Measurements from ENCODE around the gene P2RY11.

The P2RY11 gene

DNA sequence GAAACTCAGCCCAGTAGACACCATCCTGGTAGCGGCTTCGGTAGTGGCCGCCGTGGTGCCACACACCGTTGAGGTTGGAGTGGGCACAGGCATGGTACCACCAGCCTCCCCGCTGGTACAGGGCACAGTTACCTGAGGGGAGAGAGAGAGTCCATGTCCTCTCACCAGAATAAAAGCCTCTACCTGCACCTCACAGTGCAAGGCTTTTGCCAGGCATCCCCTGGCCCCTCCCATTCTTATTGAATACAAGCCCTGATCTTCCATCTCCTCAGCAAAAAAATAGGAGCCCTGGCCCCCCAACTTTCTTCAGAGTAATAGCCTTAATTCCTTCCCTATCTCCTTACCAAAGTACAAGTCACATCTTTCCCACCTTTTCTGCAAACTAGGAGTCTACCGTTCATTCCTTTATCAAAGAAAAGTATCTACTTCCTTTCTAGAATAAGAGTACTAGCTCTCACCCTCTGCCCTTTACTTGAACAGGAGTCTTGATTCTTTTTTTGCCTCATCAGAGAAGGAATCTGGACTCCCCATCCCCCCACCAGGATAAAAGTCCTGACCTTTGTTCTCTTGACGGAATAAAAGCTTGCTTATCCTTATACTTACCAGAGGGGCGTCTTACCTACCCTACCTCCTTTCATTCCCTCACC lies 18.7 kb upstream of the P2RY11 start:
- in situ Hi-C loops (cut with MboI; ENCODE audit: low sequenced_read_pairs) = no loop called here

DNA sequence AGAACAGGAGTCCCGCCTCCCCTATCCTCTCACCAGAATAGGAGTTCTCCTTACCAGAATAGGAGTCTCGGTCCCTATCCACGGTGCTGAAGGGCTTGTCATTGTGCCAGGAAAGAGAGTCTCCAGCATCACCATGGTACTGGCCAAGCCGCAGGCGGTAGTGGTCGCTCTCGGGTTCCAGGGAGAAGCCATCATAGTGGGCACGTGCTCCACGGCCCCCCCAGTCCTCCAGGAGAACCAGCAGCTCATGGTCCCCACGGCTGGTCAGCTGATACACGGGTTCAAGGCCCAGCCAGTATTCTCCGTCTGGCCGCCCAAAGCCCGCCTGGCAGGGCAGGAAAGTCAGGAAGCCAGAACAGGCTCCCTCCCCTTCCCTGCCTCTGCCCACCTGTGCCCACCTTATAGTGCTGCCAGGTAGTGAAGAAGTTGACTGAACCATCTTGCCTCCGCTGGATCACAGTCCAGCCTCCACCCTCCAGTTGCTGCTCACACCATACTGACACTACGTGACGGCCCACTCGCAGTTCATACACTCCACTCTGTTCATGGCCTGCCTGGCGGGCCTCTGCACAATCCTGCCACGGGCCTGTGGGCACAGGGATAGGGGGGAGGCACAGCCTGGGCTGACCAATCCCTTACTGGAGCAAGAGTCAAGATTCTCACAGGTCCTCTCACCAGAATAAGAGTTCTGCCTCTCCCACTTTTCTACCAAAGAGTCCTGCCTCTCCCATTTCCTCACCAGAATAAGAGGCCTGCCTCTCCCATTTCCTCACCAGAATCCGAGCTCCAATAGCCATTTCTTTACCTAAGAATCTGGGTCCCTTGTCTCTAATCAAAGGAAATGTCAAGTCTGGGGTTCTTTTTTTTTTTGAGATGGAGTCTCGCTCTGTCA lies 18.0 kb upstream of the P2RY11 start:
- in situ Hi-C loops (cut with MboI; ENCODE audit: low sequenced_read_pairs) = no loop called here

DNA sequence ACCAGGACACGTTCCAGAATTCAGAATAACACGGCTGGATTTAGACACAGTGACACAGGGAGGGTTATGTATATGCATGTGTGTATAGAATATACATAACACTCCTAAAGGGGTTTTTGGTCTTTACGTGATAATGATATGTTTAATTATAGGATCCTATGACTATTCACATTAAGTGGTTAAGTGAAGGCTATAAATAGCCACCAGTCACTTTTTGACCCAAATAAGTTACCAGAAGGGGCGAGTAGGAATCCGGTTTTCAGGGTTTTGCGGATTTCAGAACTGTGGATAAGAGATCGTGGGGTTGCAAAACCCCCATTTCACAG lies 15.9 kb upstream of the P2RY11 start:
- in situ Hi-C loops (cut with MboI; ENCODE audit: low sequenced_read_pairs) = no loop called here

DNA sequence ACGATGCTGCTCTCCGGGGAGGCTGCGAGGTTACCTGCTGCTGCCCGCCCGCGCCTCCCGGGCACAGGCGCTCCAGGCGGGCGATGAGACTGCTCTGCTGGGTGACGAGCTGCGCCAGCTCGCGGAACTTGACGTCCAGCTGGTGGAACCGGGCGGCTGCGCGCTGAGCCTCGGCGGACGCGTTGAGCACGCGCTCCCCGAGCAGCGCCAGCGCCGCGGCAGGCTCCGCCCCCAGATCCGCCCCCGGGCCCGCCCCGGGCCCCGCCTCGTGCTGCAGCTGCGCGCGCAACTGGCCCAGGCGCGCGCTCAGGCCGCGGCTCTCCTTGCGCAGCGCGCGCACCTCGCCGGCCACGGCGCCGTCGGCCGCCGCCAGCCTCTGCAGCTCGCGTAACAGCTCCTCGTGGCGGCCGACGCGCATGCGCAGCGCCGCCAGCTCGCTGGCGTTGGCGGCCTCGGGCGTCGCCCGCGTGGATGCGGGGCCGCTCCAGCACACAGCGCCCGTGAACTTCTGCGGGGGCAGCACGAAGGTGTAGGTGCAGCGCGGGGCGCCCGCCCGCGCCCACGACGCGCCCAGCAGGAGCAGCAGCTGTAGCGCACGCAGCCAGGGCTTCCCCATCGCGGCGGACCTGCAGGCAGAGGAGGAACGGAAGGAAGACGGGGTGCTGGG lies 15.4 kb upstream of the P2RY11 start:
- in situ Hi-C loops (cut with MboI; ENCODE audit: low sequenced_read_pairs) = no loop called here

DNA sequence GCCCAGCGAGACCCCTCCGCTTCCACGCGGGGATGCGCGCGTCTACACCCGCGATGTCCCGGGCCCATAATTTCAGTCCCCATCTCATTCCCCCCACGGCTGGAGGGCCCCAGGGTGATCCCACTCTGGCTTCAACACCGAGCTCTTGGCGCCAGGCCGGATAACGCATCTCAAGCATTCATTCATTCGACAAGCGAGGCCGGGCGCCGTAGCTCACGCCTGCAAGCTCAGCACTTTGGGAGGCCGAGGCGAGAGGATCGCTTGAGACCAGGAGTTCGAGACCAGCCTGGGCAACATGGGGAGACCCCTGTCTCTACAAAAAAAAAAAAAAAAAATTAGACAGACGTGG lies 14.9 kb upstream of the P2RY11 start:
- in situ Hi-C loops (cut with MboI; ENCODE audit: low sequenced_read_pairs) = no loop called here

DNA sequence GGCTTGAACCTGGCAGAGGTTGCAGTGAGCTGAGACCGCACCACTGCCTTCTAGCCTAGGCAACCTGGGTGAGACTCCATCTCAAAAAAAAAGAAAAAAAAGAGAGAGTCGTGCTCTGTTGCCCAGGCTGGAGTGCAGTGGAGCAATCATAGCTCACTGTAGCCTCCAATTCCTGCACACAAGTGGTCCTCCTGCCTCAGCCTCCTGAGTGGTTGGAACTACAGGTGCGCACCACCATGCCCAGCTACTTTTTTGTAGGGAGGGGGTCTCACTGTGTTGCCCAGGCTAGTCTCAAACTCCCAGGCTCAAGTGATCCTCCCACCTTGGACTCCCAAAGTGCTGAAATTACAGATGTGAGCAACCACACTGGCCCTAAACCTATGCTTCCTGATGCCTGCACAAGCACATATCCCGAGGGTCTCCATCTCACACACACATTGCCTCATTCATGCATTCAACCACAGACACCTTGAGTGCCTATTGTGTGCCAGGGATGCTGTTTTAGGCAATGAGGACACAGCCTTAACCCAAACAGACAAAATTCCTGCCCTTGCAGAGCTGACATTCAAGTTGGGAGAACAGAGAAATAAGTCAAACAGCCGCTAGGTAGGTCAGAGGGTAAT lies 11.2 kb upstream of the P2RY11 start:
- in situ Hi-C loops (cut with MboI; ENCODE audit: low sequenced_read_pairs) = loop anchor here (25.0 kb wide), 1 partner anchor 287 kb away; the partner anchor contains the start of gene TYK2

DNA sequence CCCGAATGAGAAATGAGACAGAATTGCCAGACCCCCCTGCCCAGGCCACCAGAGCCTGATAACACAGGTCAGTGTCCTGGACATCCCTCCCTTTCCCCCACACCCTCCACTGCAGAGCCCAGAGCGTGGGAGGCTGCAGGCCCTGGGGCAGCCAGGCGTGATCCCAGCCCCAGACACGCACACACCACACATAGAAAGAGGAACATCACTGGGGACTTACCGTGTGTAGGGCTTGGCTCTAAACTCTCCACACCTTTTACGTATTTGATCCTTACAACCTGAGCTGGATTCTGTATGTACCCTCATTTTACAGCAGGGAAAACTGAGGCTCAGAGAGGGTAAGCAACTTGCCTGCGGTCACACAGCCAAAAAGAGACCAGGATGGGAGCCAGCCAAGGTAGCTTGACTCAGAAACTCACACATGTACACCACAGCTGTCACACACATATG lies 8.7 kb upstream of the P2RY11 start:
- in situ Hi-C loops (cut with MboI; ENCODE audit: low sequenced_read_pairs) = loop anchor here (25.0 kb wide), 1 partner anchor 284 kb away; the partner anchor contains the start of gene TYK2

DNA sequence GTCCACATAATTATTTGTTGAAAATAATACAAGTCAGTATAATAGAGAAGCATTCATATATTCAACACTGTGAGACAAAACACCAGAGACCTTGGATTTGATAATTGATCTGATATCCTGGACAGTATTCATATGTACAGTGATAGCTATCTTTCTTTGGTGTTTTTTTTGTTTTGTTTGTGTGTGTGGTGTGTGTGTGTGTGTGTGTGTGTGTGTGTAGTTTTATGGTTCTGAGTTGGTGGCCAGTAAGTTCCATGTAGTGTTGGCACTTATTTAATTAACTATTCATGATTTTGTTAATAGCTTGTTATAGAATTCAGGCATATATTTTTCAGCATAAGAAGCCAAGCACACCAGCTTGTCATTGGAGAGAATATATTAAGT lies 7.4 kb upstream of the P2RY11 start:
- in situ Hi-C loops (cut with MboI; ENCODE audit: low sequenced_read_pairs) = loop anchor here (25.0 kb wide), 1 partner anchor 283 kb away; the partner anchor contains the start of gene TYK2

DNA sequence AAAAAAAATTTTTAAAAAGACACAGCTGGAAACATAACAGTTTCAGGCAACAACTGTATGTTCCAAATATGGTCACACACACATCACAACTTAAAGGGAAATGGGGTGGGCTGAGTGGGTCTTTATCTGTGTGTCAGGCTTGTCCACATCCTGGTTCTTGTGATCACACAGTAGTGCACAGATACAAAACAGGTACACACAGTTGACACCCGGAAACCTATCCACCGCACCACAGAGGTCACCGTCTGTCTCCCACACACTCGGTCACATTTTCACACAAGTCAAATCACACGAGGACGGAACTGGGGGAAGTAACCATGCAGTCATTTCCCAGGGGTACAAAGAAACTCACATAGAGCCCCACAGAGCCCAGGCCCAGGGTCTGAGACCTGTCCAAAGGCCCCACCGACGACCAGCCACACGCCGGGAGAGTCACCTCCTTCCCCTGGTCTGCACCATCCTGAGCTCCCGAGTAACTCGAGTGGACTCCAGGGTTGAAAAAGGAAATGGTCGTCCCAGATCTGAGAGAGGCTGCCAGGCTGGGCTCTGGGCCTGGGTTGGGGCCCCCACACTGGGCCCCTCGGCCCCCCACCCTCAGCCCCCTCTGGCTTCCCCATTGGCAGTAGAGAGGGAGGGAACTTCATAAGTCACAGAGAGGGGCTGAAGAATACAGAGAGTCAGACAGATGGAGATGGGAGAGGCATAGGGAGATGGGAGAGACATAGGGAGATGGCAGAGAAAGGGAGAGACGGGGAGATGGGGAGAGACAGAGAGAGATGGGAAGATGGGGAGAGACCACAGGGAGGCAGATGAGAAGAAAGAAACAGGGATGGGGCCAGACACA lies 6.6 kb upstream of the P2RY11 start:
- in situ Hi-C loops (cut with MboI; ENCODE audit: low sequenced_read_pairs) = loop anchor here (25.0 kb wide), 1 partner anchor 282 kb away; the partner anchor contains the start of gene TYK2

DNA sequence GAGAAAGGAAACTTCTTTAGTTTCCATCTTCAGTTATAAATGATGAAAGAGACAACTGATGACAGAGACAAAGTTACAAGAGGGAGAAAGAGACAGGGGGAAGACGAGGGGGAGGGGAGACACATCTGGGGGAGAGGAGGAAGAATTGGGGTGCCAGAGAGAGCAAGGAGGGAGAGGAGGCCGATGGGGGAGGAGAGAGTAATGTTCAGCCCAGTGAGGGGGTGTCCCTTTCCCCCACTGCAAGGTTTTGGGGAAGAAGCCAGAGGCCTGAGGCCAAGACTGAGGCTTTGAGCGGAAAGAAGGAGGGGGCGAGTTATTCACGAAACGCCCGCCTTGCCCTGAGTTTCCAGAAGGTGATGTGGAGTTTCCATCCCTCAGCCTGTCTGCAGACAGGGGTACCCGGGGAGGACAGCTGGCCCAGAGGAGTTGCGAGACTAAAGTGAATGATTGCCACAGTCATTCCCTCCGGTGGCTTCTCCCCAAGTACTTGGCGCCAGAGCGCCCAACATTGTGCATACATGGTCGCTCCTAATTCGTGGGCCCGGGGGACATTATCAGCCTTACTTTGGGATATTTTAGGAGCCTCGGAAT lies 5.9 kb upstream of the P2RY11 start:
- in situ Hi-C loops (cut with MboI; ENCODE audit: low sequenced_read_pairs) = loop anchor here (25.0 kb wide), 1 partner anchor 282 kb away; the partner anchor contains the start of gene TYK2

DNA sequence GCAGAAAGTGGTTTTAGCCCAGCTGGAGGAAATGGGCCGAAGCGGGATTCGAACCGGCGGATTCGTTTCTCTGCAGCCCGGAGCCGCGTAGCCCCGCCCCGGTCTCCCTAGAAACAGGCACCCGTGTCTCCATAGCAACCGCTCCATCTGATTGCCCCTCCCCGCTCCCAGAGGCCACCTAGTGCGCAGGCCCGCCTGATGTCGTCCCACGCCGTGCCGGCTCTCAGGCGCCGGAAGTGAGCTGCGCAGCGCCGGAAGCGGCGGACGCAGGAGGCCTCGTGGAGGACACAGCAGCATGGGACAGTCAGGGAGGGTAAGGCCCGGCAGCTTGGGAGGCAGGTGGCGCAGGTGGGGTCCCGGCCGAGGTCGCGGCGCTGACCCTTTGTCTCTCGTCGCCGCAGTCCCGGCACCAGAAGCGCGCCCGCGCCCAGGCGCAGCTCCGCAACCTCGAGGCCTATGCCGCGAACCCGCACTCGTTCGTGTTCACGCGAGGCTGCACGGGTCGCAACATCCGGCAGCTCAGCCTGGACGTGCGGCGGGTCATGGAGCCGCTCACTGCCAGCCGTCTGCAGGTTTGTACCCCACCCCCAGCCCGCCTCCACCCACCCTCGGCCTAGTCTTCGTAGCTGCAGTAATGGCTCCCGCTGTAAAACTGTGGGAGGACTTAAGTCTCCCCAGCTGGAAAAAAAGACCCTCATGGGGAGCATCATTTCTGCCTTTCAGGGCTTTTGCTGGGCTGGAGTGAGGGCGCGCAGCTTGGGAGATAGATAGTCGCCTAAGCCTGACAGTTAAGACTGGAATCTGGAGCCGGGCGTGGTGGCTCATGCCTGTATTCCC lies 5.2 kb upstream of the P2RY11 start, which contains the start of gene PPAN:
Gene PPAN, plus strand, starts transcription at position 263 of the 837 bp plus-strand sequence. Its CDS starts 33 bp downstream, at position 296.
- in situ Hi-C loops (cut with MboI; ENCODE audit: low sequenced_read_pairs) = loop anchor here (25.0 kb wide), 1 partner anchor 281 kb away; the partner anchor contains the start of gene TYK2

DNA sequence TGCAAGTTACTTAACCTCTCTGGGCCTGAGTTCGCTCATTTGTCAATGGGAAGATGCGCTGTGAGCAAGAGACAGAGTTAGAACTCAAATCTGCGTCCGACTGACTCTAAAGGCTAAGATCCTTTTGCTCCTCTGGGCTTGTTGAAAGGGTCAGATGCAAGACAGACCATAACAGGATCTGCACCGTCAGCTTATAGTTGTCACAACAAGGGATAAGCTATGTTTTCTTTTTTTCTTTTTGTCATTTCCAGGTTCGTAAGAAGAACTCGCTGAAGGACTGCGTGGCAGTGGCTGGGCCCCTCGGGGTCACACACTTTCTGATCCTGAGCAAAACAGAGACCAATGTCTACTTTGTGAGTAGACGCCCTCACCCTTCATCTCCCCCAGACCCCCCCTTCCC lies 4.2 kb upstream of the P2RY11 start:
- in situ Hi-C loops (cut with MboI; ENCODE audit: low sequenced_read_pairs) = loop anchor here (25.0 kb wide), 1 partner anchor 280 kb away; the partner anchor contains the start of gene TYK2

DNA sequence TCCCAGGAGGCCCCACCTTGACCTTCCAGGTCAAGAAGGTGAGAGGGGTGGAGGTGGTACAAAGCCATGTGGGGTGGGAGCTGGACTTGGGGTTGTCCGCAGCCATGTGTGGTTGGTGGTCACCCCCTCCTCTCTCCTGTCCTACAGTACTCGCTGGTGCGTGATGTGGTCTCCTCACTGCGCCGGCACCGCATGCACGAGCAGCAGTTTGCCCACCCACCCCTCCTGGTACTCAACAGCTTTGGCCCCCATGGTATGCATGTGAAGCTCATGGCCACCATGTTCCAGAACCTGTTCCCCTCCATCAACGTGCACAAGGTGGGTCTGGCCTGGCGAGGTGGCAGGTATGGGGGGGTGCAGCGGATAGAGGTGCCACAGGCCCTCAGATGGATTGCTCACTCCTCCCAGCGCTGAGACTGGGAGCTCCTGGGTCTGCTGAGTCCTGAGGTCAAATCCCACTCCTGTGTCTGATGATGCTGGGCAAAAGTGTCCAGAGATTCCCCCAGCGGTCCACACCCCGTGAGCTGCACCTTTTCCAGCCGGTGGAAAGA lies 3.6 kb upstream of the P2RY11 start:
- in situ Hi-C loops (cut with MboI; ENCODE audit: low sequenced_read_pairs) = loop anchor here (25.0 kb wide), 1 partner anchor 279 kb away; the partner anchor contains the start of gene TYK2

DNA sequence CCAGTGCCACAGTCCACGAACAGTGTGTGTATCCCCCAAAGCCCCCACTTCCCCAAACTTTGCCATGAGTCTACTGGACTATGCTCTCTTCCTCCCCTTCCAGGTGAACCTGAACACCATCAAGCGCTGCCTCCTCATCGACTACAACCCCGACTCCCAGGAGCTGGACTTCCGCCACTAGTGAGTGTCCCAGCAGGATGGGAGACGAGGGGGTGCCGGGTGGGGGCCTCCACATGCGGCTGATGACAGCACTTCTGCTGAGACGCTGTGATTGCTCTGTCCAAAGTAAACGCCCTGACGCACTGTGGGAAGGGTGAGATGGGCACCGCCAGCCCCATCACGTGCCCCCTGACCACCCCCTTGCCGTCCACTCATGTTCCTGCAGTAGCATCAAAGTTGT lies 2.0 kb upstream of the P2RY11 start:
- in situ Hi-C loops (cut with MboI; ENCODE audit: low sequenced_read_pairs) = loop anchor here (25.0 kb wide), 1 partner anchor 278 kb away; the partner anchor contains the start of gene TYK2

DNA sequence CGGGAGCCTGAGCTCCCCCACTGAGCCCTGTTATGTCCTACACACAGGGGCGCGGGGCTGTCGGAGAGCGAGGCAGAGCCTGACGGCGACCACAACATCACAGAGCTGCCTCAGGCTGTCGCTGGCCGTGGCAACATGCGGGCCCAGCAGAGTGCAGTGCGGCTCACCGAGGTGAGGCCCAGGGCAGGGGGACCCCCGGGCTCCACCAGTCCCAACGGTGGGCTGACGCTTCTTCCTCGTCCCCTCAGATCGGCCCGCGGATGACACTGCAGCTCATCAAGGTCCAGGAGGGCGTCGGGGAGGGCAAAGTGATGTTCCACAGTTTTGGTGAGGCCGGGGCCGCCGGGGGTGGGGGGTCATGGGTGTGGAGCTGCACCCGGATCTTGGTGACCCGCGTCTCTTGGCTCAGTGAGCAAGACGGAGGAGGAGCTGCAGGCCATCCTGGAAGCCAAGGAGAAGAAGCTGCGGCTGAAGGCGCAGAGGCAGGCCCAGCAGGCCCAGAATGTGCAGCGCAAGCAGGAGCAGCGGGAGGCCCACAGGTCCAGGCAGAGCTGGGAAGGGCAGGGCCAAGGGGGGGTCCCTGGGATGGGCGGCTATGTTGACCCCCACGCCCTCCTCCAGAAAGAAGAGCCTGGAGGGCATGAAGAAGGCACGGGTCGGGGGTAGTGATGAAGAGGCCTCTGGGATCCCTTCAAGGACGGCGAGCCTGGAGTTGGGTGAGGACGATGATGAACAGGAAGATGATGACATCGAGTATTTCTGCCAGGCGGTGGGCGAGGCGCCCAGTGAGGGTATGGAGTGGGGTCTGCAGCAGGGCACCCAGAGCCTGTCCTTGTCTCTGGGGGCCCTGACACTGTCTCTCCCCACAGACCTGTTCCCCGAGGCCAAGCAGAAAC lies 1.2 kb upstream of the P2RY11 start:
- in situ Hi-C loops (cut with MboI; ENCODE audit: low sequenced_read_pairs) = loop anchor here (25.0 kb wide), 1 partner anchor 277 kb away; the partner anchor contains the start of gene TYK2

DNA sequence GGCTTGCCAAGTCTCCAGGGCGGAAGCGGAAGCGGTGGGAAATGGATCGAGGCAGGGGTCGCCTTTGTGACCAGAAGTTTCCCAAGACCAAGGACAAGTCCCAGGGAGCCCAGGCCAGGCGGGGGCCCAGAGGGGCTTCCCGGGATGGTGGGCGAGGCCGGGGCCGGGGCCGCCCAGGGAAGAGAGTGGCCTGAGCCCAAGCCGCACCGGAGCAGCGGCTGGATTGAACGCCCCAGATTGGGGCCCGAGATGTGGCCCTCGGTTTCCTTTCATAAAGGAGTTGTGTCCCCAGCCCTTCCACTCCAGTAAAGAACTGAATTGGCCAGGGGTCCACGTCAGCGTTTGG lies 548 bp upstream of the P2RY11 start:
- in situ Hi-C loops (cut with MboI; ENCODE audit: low sequenced_read_pairs) = loop anchor here (25.0 kb wide), 1 partner anchor 276 kb away; the partner anchor contains the start of gene TYK2
